WTC11 (cell line): Measurements from ENCODE around the gene PADI1. TPM values are rescaled to one million over a fixed set of nuclear protein-coding genes. Genes with fewer than 3 reads are reported as not detected.

ENCODE experiments used
- ATAC-seq: fragments of 200-7000 bp; cut with Tn5 transposase; 2 replicates; pipeline ENCODE4 v1.10.0; 2021; ENCODE audit warnings: mild to moderate bottlenecking, moderate library complexity
- CTCF ChIA-PET: fragments of 300-600 bp; sonication (Branson Sonifier 250); formaldehyde crosslinking; loops from one replicate; lab custom pipeline; 2021; ENCODE audit warnings: antibody characterized with exemption; lab: Charles Lee
- POLR2A ChIA-PET: fragments of 350-600 bp; sonication (Branson Sonifier 250); formaldehyde crosslinking; loops from one replicate; lab custom pipeline; 2021; ENCODE audit warnings: antibody characterized with exemption; lab: Charles Lee
- DNase-seq: peaks from one replicate; pipeline ENCODE4 v3.0.0; 2021; ENCODE audit warnings: low spot score
- H3K27ac Mint-ChIP-seq: 2 replicates; pipeline ENCODE4 v1.8.0; 2021; ENCODE audit warnings: mixed read lengths
- H3K27me3 Mint-ChIP-seq: 2 replicates; pipeline ENCODE4 v1.8.0; 2021; ENCODE audit warnings: low read depth, mild to moderate bottlenecking, moderate library complexity, mixed read lengths
- H3K36me3 Mint-ChIP-seq: 2 replicates; pipeline ENCODE4 v1.8.0; 2021; ENCODE audit warnings: mixed read lengths
- H3K4me1 Mint-ChIP-seq: 2 replicates; pipeline ENCODE4 v1.8.0; 2022; ENCODE audit warnings: mixed read lengths
- H3K4me3 Mint-ChIP-seq: 2 replicates; pipeline ENCODE4 v1.8.0; 2021; ENCODE audit warnings: mild to moderate bottlenecking, moderate library complexity, mixed read lengths
- H3K9me3 Mint-ChIP-seq: 2 replicates; pipeline ENCODE4 v1.8.0; 2021; ENCODE audit warnings: mixed read lengths
- ATF6 ChIP-seq: sonication (generic); formaldehyde crosslinking; IDR thresholded peaks from 2 replicates; pipeline ENCODE4 v1.8.1; 2023; ENCODE audit warnings: mild to moderate bottlenecking, missing genetic modification reagents
- CREM ChIP-seq: sonication (generic); formaldehyde crosslinking; IDR thresholded peaks from 2 replicates; pipeline ENCODE4 v1.8.1; 2022; ENCODE audit warnings: mild to moderate bottlenecking, missing genetic modification reagents, moderate library complexity
- E2F1 ChIP-seq: sonication (generic); formaldehyde crosslinking; IDR thresholded peaks from 2 replicates; pipeline ENCODE4 v1.8.0; 2022; ENCODE audit warnings: mild to moderate bottlenecking, missing genetic modification reagents
- ESRRA ChIP-seq: sonication (generic); formaldehyde crosslinking; IDR thresholded peaks from 2 replicates; pipeline ENCODE4 v1.8.1; 2022; ENCODE audit warnings: mild to moderate bottlenecking, missing genetic modification reagents, borderline replicate concordance
- FOXP1 ChIP-seq: sonication (generic); formaldehyde crosslinking; IDR thresholded peaks from 2 replicates; pipeline ENCODE4 v1.8.0; 2022; ENCODE audit warnings: missing genetic modification reagents, mild to moderate bottlenecking, moderate library complexity, borderline replicate concordance
- FOXP4 ChIP-seq: sonication (generic); formaldehyde crosslinking; IDR thresholded peaks from 2 replicates; pipeline ENCODE4 v1.8.0; 2022; ENCODE audit warnings: mild to moderate bottlenecking, missing genetic modification reagents
- IRF2 ChIP-seq: sonication (generic); formaldehyde crosslinking; IDR thresholded peaks from 2 replicates; pipeline ENCODE4 v1.8.0; 2022; ENCODE audit warnings: low read depth, missing genetic modification reagents, borderline replicate concordance
- KAT7 ChIP-seq: sonication (generic); formaldehyde crosslinking; IDR thresholded peaks from 2 replicates; pipeline ENCODE4 v1.8.1; 2023; ENCODE audit warnings: missing genetic modification reagents, mild to moderate bottlenecking, borderline replicate concordance
- NFATC4 ChIP-seq: fragments of 250-450 bp; sonication (Bioruptor Pico); IDR thresholded peaks from 2 replicates; pipeline ENCODE4 v1.9.0; 2021; ENCODE audit warnings: mild to moderate bottlenecking
- NFYB ChIP-seq: sonication (generic); formaldehyde crosslinking; conservative IDR thresholded peaks from 2 replicates; pipeline ENCODE4 v1.8.0; 2022; ENCODE audit warnings: low read depth, missing genetic modification reagents
- RELA ChIP-seq: sonication (generic); formaldehyde crosslinking; IDR thresholded peaks from 2 replicates; pipeline ENCODE4 v1.8.1; 2022; ENCODE audit warnings: missing genetic modification reagents, mild to moderate bottlenecking, borderline replicate concordance
- SMAD3 ChIP-seq: sonication (generic); formaldehyde crosslinking; IDR thresholded peaks from 2 replicates; pipeline ENCODE4 v1.8.0; 2022; ENCODE audit warnings: missing genetic modification reagents, mild to moderate bottlenecking, borderline replicate concordance
- SP1 ChIP-seq: sonication (generic); formaldehyde crosslinking; conservative IDR thresholded peaks from 2 replicates; pipeline ENCODE4 v1.8.1; 2022; ENCODE audit warnings: missing genetic modification reagents
- TEAD4 ChIP-seq: sonication (generic); formaldehyde crosslinking; IDR thresholded peaks from 2 replicates; pipeline ENCODE4 v1.8.0; 2022; ENCODE audit warnings: mild to moderate bottlenecking, missing genetic modification reagents
- TP53 ChIP-seq: sonication (generic); formaldehyde crosslinking; IDR thresholded peaks from 2 replicates; pipeline ENCODE4 v1.8.1; 2023; ENCODE audit warnings: mild to moderate bottlenecking, missing genetic modification reagents
- ZNF138 ChIP-seq: sonication (generic); formaldehyde crosslinking; conservative IDR thresholded peaks from 2 replicates; pipeline ENCODE4 v1.8.1; 2022; ENCODE audit warnings: mild to moderate bottlenecking, moderate library complexity, missing genetic modification reagents
- ZNF219 ChIP-seq: sonication (generic); formaldehyde crosslinking; IDR thresholded peaks from 2 replicates; pipeline ENCODE4 v1.8.0; 2023; ENCODE audit warnings: missing genetic modification reagents, mild to moderate bottlenecking, borderline replicate concordance
- total RNA-seq: library from RNA; stranded (reverse); gene quantifications from 3 replicates; pipeline ENCODE4 v1.2.3, GENCODE V29; 2021
- TF ChIP-seq, protein P1 (sequence below): fragments of 250-450 bp; sonication (Bioruptor Pico); conservative IDR thresholded peaks from 2 replicates; pipeline ENCODE4 v1.9.0; 2021; ENCODE audit warnings: mild to moderate bottlenecking
- TF ChIP-seq, protein P2 (sequence below): sonication (generic); formaldehyde crosslinking; IDR thresholded peaks from 2 replicates; pipeline ENCODE4 v1.8.0; 2022; ENCODE audit warnings: mild to moderate bottlenecking, missing genetic modification reagents
- TF ChIP-seq, protein P3 (sequence below): sonication (generic); formaldehyde crosslinking; IDR thresholded peaks from 2 replicates; pipeline ENCODE4 v1.8.0; 2022; ENCODE audit warnings: mild to moderate bottlenecking, missing genetic modification reagents
- TF ChIP-seq, protein P4 (sequence below): fragments of 250-450 bp; sonication (Bioruptor Pico); IDR thresholded peaks from 2 replicates; pipeline ENCODE4 v1.9.0; 2021; ENCODE audit warnings: mild to moderate bottlenecking, borderline replicate concordance
- TF ChIP-seq, protein P5 (sequence below): sonication (generic); formaldehyde crosslinking; IDR thresholded peaks from 2 replicates; pipeline ENCODE4 v1.8.1; 2023; ENCODE audit warnings: mild to moderate bottlenecking, missing genetic modification reagents, moderate library complexity

Gene PADI1
- total RNA-seq, 1 experiment from 2014 or later = 0.15 TPM

DNA sequence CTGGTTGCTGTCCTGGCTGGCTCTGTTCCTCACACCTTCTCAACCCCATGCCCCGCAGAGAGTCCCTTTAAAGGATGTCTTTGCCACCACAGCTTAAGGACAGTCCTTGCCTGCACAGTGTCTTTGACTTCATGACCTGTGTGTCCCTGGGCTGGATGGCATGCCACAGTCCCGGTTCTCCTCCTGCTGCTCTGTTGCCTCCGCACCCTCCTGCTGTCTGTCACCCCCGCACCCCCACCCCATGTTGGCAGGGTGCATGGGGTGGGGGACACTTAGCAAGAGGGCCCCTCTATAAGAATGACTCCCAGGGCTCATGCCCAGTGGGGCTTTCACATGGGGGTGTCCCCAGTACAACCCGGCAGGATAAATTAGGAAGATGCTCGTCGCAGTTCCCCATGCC, 41.6 kb upstream of the PADI1 start (continued):
- TF ChIP-seq, protein P1, sequence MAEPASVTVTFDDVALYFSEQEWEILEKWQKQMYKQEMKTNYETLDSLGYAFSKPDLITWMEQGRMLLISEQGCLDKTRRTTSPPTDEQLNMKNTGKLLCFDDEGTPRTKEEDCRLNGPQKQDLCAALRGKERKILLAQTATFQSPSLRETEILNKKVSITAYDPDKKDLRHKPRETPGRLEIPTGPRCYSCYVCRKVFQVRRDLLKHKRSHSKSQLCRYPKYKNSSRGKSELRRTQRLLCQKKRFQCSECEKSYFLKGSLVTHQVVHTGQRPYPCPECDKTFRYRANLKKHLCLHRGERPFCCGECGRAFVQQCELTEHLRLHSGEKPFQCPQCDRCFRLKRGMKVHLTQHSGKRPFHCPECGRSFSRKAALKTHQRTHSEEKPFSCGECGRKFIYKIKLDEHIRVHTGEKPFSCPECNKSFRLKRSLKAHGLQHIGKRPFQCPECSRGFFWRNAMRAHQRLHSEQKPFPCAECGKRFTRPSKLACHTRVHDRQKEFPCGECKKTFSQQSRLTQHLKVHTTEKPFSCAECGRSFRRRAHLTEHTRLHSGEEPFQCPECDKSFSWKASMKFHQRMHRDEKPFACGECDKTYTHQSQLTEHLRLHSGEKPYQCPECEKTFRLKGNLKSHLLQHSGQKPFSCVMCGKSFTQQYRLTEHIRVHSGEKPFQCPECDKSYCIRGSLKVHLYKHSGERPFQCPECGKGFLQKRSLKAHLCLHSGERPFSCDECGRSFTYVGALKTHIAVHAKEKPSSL = no peak
- no peak for TF ChIP-seq SP1
- TF ChIP-seq IRF2 = no peak
- TF ChIP-seq ZNF138 (CRISPR knock-in tag) = no peak
- TF ChIP-seq ZNF219 (CRISPR knock-in tag) = no peak
- no peak for TF ChIP-seq NFYB (CRISPR knock-in tag)
- no peak for TF ChIP-seq ATF6 (CRISPR knock-in tag)
- no peak for TF ChIP-seq RELA (CRISPR knock-in tag)
- TF ChIP-seq FOXP4 = no peak
- TF ChIP-seq, all 79 proteins: peak for 0

DNA sequence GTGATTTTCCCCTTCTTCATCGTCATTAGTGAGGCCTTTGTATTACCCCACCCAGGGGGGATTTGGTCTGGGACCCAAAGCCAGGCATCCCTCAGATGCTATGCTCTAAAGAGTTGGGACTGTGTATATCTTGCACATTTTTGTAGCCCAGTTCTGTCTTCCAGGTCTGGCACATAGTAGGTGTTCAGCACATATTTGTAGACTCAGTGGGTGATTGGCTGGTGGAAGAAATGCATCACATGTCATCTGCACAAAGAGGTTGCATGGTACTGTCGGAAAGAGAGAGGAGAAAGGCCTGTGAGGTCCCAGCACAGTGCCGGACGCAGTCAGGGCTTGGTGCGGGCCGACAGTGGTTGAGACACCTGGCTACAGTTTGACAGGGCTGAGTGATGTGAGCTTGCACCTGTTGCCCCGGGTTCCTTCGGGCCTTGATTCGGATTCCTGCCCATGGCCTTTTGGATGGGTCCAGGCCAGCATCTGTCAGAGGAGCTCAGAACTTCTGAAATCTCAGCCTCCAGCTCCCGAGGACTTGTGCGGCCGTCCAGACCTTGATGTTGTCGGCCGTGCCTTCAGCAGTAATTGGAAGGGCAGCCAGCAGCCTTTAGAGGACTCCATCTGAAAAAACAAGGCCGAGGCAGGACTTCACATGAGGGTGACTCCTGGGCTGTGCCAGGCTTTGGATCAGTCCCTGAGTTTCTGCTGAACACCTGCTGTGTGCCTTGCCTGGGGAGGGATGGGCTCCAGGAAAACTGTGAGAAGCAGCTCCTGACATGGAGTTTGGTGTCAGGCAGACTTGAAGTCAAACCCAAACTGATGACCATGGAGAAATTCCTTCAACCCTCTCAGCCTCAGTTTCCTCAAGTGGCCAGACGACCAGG, 40.9 kb upstream of the PADI1 start:
- DNase-seq = no peak
- H3K36me3 Mint-ChIP-seq = no peaks in the 10 kb centered on the region
- peaks cover 6% of the 10 kb centered on the region for H3K9me3 Mint-ChIP-seq
- no peak overlapping the region for H3K27ac Mint-ChIP-seq
- no peak for ATAC-seq
- H3K4me3 Mint-ChIP-seq = no peak overlapping the region
- H3K4me1 Mint-ChIP-seq = peaks cover 28% of the 10 kb centered on the region
- CTCF ChIA-PET = no interaction called here
- POLR2A ChIA-PET = interaction anchor here (0.5 kb wide), 1 partner anchor 69 kb away, joined by 3 read pairs; no protein-coding TSS in a partner anchor
- H3K27me3 Mint-ChIP-seq = peaks cover 33% of the 10 kb centered on the region
- TF ChIP-seq NFATC4 (CRISPR knock-in tag) = no peak
- TF ChIP-seq, protein P2, sequence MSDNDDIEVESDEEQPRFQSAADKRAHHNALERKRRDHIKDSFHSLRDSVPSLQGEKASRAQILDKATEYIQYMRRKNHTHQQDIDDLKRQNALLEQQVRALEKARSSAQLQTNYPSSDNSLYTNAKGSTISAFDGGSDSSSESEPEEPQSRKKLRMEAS (CRISPR knock-in tag) = no peak
- TF ChIP-seq E2F1 (CRISPR knock-in tag) = no peak
- TF ChIP-seq, protein P3, sequence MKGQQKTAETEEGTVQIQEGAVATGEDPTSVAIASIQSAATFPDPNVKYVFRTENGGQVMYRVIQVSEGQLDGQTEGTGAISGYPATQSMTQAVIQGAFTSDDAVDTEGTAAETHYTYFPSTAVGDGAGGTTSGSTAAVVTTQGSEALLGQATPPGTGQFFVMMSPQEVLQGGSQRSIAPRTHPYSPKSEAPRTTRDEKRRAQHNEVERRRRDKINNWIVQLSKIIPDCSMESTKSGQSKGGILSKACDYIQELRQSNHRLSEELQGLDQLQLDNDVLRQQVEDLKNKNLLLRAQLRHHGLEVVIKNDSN (CRISPR knock-in tag) = no peak
- TF ChIP-seq, protein P4, sequence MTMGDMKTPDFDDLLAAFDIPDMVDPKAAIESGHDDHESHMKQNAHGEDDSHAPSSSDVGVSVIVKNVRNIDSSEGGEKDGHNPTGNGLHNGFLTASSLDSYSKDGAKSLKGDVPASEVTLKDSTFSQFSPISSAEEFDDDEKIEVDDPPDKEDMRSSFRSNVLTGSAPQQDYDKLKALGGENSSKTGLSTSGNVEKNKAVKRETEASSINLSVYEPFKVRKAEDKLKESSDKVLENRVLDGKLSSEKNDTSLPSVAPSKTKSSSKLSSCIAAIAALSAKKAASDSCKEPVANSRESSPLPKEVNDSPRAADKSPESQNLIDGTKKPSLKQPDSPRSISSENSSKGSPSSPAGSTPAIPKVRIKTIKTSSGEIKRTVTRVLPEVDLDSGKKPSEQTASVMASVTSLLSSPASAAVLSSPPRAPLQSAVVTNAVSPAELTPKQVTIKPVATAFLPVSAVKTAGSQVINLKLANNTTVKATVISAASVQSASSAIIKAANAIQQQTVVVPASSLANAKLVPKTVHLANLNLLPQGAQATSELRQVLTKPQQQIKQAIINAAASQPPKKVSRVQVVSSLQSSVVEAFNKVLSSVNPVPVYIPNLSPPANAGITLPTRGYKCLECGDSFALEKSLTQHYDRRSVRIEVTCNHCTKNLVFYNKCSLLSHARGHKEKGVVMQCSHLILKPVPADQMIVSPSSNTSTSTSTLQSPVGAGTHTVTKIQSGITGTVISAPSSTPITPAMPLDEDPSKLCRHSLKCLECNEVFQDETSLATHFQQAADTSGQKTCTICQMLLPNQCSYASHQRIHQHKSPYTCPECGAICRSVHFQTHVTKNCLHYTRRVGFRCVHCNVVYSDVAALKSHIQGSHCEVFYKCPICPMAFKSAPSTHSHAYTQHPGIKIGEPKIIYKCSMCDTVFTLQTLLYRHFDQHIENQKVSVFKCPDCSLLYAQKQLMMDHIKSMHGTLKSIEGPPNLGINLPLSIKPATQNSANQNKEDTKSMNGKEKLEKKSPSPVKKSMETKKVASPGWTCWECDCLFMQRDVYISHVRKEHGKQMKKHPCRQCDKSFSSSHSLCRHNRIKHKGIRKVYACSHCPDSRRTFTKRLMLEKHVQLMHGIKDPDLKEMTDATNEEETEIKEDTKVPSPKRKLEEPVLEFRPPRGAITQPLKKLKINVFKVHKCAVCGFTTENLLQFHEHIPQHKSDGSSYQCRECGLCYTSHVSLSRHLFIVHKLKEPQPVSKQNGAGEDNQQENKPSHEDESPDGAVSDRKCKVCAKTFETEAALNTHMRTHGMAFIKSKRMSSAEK (CRISPR knock-in tag) = no peak
- no peak for TF ChIP-seq TP53 (CRISPR knock-in tag)
- TF ChIP-seq ZNF138 (CRISPR knock-in tag) = no peak
- TF ChIP-seq TEAD4 (CRISPR knock-in tag) = no peak
- TF ChIP-seq FOXP1 (CRISPR knock-in tag) = no peak
- no peak for TF ChIP-seq SMAD3 (CRISPR knock-in tag)
- no peak for TF ChIP-seq KAT7 (CRISPR knock-in tag)
- TF ChIP-seq, protein P5, sequence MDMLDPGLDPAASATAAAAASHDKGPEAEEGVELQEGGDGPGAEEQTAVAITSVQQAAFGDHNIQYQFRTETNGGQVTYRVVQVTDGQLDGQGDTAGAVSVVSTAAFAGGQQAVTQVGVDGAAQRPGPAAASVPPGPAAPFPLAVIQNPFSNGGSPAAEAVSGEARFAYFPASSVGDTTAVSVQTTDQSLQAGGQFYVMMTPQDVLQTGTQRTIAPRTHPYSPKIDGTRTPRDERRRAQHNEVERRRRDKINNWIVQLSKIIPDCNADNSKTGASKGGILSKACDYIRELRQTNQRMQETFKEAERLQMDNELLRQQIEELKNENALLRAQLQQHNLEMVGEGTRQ (CRISPR knock-in tag) = no peak
- TF ChIP-seq CREM (CRISPR knock-in tag) = no peak
- no peak for TF ChIP-seq ESRRA (CRISPR knock-in tag)
